H7 (cell line): ENCODE measurements around the gene TMEM191C. TPM values are rescaled to one million over a fixed set of nuclear protein-coding genes. Genes with fewer than 3 reads are reported as not detected.
A peak's percentile ranks its signal among the peaks of the same experiment; 100 is the strongest.
"Not testable (repeated sequence)": the region's sequence is repeated elsewhere in the genome, so short reads cannot be mapped to it uniquely, and the experiment has no call there.

ENCODE experiments used
- DNase-seq: peaks from one replicate; pipeline ENCODE4 v3.0.0; 2012
- H3K27me3 ChIP-seq: 2 replicates; pipeline ENCODE4 v1.6.0; 2011; ENCODE audit warnings: mild to moderate bottlenecking, low read length; ENCODE audit not compliant: control insufficient read depth, insufficient read depth
- H3K36me3 ChIP-seq: replicated peaks from 2 replicates; pipeline ENCODE4 v1.5.1; 2011; ENCODE audit warnings: low read length; ENCODE audit not compliant: control insufficient read depth, insufficient read depth
- H3K4me3 ChIP-seq: 2 replicates; pipeline ENCODE4 v1.5.1; 2011; ENCODE audit warnings: low read depth, mild to moderate bottlenecking, control low read depth, low read length, moderate library complexity; ENCODE audit not compliant: insufficient read depth
- total RNA-seq: library from RNA; depleted of rRNA; stranded (reverse); fragments of >200 nt; shearing (Covaris generic); gene quantifications from 2 replicates; pipeline ENCODE4 v1.2.3, GENCODE V29; 2014

TMEM191C gene
- total RNA-seq, 1 experiment from 2014 or later: 0.42 TPM

DNA sequence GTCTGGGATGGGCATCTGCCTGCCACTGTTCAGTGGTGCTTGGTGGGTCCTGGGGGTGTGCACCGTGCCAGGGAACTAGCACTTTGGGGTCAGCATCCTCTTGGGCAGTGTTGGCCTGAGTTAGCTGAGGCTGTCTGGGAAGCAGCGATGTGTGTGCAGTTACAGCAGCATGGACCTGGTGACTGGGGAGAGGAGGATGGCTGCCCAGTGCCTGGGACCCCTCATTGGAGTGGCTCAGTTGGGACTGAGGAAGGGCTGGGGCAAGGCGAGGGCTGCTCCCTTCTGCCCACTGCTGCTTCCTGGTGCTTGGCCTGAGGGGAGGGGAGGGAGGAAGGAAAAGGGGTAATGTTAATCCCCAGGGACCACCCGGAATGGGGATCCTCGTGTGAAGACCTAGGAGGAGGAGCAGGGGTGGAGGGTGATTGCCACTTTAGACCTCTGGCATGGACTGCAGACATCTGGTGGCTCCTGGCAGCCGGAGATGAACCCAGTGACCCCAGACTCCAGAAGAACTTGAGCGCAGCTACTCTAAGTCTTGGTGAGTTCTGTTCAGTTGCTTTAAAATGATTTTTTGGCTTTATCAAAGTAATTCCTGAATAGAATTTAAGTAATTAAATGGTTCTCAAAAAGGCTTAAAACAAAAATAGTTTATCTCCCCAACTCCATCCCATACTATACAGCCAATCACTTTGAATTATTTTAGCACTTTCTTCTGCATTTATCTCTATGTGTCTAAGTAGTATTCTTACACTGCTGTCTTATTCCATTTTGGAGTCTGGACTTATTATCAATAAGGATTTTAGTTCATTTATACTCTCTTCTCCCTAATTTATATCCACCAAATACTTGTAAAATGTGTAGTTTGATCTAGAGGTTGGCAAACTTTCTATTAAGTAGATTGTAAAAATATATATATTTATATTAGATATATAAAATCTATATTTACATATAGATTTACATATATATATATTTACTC is 15.4 kb upstream of the TMEM191C start:
- Histone ChIP-seq H3K4me3 (no peak overlapping the region), H3K27me3 (no peaks in the 10 kb centered on the region)
- no peak for DNase-seq

DNA sequence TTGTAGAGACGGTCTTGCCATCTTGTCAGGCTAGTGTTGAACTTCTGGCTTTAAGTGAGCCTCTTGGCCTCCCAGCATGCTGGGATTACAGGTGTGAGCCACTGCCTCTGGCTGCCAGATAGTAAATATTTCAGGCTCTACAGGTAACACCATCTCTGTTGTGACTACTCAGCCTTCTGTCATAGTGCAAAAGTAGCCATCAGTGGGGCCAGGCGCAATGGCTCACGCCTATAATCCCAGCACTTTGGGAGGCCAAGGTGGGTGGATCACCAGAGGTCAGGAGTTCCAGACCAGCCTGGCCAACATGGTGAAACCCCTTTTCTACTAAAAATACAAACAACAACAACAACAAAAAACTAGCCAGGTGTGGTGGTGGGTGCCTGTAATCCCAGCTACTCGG is 14.5 kb upstream of the TMEM191C start:
- H3K36me3 ChIP-seq, H3K4me3 ChIP-seq, H3K27me3 ChIP-seq, DNase-seq: not testable (repeated sequence)

More for the DNA sequence above, 15.4 kb upstream of the TMEM191C start:
- no peaks in the 10 kb centered on the region for H3K36me3 ChIP-seq

DNA sequence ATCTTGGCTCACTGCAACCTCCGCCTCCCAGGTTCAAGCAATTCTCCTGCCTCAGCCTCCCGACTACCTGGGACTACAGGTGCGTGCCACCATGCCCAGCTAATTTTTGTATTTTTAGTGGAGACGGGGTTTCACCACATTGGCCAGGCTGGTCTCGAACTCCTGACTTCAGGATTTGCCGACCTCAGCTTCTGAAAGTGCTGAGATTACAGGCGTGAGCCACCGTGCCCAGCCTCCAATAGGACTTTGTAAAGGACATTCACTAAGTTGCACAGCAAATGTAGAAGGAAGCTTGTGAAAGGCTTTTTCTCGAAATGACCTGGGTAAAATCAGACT is 12.2 kb upstream of the TMEM191C start:
- not testable (repeated sequence) for H3K4me3 ChIP-seq, H3K36me3 ChIP-seq, DNase-seq, H3K27me3 ChIP-seq

DNA sequence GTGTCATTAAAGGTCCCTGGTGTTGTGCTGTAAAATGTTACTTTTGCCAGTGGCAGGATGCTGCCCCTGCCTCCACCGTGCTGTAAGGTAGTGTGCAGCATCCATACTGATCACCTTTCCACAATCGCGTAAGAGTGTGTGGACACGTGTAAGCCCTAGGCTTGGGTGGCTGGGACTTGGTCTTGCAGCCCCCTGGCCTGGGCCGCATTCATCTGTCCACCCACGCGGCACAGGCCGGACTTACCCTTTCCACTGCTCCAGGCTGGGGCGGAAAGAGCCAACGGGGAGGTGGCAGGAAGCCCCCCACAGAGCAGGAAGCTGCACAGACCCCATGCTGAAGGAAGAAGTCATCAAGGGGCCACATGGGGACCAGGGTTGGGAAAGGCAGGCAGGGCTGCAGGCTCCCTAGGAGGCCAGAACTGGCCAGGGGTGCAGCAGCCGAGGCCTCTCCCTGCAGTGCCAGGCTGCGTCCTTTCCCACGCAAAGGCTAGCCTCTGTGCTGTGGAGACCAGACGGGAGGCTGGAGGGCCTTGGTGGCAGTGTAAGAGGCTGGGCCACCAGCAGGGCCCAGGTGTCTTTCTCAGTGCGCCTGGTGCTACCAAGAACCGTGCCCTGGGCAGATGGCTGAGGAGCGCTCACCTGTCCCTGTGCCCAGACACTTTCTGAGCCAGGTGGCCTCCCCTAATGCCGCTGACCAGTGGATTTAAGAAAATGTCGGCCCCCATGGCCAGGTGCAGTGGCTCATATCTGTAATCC is 11.7 kb upstream of the TMEM191C start:
- H3K4me3 ChIP-seq: no peak overlapping the region
- H3K36me3 ChIP-seq: no peaks in the 10 kb centered on the region
- DNase-seq: no peak
- no peaks in the 10 kb centered on the region for H3K27me3 ChIP-seq

DNA sequence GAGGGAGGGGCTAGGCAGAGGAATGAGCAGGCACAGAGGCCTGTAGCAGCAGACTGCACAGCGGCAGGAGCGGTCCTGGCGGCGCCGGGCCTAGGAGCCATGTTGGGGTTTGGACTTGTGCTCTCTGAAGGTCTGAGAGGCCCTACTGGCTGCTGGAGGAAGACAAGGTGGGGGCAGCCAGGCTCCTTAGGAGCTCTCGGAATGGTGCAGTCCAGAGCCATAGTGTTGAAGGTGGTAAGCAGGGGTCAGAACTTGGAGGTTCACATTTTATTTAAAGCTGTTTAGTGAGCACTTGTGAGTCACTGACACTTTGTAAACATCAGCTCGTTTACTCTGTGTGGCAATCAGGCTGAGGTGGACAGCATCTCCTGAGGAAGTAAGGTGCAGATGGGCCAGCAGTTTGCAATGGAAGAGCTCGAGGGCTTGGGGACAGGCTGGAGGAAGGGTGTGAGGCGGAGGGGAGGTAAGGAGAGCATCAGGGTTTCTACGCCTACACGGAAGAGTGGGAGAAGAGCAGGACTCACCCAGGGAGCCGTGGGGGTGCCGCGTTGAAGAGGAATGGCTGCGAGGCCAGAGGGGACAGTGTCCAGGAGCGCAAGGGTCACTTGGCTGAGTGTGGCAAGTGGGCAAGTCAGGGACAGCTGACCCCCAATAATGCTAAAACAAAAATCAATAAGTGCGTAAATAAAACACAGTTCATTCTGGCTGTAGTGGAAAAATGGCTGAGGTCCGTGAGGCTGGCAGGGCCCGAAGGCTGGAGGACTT is 10.0 kb upstream of the TMEM191C start:
- no peak for DNase-seq
- H3K36me3 ChIP-seq: no peaks in the 10 kb centered on the region
- H3K27me3 ChIP-seq: no peaks in the 10 kb centered on the region
- H3K4me3 ChIP-seq: no peak overlapping the region

DNA sequence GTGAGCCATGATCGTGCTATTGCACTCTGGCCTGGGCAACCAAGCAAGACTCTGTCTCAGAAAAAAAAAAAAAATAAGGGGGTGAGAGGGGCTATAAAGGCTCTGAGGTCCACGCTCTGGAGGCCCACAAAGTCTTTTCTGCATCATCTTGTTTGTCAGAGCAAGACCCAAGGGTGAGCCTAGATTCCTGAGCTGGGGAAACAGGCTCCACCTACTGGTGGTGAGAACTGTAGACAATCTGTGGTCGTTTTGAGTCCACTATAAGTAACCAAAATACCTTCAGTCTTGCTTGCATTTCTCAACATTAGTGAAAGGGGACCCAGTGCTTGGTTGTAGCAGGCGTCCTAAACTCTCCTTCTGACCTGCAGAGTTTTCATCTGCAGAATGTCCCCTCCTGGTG is 4.5 kb upstream of the TMEM191C start:
- not testable (repeated sequence) for DNase-seq

DNA sequence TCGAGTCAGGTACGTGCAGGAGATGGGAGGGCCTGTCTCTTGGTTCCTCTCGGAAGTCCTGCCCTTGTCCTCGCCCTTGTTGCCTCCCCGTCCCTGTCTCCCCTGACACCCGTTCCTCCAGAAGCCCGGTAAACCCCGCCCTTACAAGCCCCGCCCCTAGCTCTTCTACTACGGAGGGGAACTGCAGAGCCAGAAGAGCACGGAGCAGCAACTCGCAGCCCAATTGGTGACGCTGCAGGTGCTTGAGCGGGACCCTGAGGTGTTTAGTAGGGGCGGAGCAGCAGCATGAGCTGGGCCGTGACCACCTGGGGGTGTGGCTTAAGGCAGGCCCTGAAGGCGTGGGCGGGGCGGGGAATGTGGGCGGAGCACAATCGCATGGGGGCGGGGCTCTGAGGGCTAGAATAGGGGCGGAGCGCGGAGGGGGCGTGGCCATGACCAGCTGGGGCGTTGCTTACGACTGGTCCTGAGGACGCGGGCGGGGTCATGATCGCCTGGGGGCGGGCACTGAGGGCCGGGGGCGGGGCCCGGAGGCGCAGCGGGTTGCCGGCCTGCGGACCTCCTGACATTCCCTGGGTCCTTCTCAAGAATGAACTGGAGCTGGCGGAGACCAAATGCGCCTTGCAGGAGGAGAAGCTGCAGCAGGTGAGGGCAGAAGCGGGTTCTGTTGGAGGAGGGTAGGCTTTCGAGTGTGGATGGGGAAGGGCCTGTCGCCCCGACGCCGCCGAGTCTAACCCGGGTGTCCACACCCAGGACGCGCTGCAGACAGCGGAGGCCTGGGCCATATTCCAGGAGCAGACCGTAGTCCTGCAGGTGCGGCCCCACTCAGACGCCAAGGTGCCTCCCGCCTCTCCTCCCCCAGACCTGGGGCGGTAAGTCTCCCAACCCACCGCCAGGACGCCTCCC is 1.3 kb downstream of the TMEM191C start:
- not testable (repeated sequence) for H3K27me3 ChIP-seq, H3K36me3 ChIP-seq, DNase-seq
- H3K4me3 ChIP-seq: peak overlapping the region; percentile 32

More for the DNA sequence above, 4.5 kb upstream of the TMEM191C start:
- H3K27me3 ChIP-seq, H3K36me3 ChIP-seq, H3K4me3 ChIP-seq: not testable (repeated sequence)

DNA sequence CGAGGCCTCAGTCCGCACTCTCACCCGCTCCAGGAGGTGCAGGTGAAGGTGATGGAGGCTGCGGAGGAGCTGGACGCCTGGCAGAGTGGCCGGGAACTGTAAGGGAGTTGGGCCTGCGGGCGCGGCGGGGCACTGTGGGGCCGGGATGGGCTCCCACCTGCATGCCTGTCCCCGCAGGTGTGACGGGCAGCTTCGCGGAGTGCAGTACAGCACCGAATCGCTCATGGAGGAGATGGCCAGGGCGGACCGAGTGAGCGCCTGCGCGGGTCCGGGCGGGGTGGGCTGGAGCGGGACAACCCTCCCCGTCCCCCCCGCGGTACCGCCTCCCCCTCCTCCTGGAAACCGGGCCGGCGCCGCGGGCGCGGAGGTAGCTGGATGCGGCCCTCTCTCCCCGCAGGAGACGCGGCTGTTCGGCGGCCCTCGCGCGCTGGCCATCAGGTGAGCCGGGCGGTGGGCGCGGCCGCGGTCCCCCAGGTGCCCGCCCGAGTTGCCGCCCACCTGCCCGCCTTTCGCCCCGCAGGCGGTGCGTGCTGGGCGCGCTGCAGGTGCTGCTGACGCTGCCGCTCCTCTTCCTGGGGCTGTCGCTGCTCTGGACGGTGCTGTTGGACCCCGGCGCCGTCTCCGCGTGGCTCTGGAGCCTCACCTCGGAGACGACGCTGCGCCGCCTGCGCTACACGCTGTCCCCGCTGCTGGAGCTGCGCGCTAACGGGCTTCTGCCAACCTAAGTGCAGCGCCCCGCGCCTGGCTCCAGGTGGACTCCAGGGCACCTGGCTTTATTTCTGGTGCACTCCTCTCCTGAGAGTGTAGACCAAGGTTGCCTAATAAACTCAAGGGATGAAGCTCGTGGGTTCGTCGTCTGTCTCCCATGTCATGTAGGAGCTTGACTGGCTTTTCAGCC is 2.2 kb downstream of the TMEM191C start:
- H3K4me3 ChIP-seq, H3K36me3 ChIP-seq, DNase-seq, H3K27me3 ChIP-seq: not testable (repeated sequence)

DNA sequence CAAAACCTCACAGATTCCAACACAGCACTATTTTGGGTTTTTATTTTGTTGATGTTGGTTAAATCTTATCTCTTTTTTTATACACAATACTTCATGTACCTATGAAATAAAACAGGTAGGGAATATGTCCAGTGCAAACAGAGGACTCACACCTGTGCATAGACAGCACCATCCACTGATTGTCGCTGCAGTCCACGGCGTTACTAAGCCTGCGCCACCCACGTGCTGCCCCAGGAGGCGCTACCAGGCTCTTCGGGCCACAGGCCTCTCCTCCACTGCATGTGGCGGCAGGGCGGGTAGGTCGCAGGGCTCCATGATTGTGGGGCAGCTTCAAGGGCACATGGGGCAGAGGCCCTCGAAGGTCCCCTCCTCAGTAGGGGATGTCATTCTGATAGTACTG is 5.8 kb downstream of the TMEM191C start:
- H3K27me3 ChIP-seq, H3K4me3 ChIP-seq, H3K36me3 ChIP-seq, DNase-seq: not testable (repeated sequence)

GRCh38 chr22:21473664-21474063 is 6.5 kb downstream of the TMEM191C start:
- not testable (repeated sequence) for DNase-seq, H3K27me3 ChIP-seq, H3K36me3 ChIP-seq, H3K4me3 ChIP-seq

DNA sequence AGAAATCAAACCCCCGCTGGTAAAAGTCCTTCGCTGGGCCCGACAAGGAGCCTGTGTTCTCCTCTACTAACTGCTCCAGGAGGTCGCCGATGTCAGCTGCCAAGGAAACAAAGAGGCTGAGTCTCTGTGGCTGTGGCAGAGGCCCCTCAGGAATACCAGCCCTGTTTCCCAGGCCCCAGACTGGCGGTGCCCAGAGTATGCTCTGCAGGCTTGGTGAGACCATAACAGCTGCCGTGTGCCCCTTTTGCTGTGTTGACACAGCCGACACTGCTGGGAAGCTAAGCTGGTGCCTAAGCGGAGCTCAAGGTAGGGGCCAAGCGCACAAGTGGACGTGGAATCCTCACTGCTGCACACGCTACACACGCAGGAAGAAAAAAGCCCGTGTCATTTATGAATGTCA is 16.9 kb downstream of the TMEM191C start:
- not testable (repeated sequence) for H3K4me3 ChIP-seq, H3K36me3 ChIP-seq, H3K27me3 ChIP-seq, DNase-seq

GRCh38 chr22:21487723-21488122 is 20.5 kb downstream of the TMEM191C start:
- not testable (repeated sequence) for DNase-seq, H3K36me3 ChIP-seq, H3K27me3 ChIP-seq, H3K4me3 ChIP-seq

DNA sequence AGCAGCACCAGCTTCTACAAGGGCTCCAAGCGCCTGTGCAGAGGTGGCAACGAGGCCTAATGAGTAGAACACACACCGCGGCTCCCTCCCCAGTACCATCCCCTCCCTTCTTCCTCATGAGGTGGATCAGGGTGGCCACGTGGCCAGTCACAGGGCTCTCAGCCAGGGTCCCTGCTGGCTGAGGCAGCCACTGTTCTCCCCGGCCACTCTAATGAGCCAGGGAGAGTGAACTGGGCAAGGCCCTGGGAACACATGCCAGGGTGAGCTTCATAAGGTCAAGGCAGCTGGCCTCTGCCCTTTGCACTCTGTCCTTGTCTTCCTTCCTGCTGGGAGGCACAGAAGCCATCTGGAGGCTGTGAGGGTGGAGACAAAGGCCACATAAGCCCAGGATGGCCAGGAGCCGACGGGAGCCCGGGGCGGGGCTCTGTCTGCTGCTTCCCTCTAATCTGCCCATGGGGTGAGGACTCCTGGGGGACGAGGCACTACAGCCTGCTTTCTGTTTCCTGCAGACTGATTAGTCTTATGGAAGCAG is 22.0 kb downstream of the TMEM191C start:
- H3K27me3 ChIP-seq, H3K4me3 ChIP-seq, DNase-seq, H3K36me3 ChIP-seq: not testable (repeated sequence)
